HepG2 (cell line): ENCODE data around the gene LAMA5. TPM values are rescaled to one million over a fixed set of nuclear protein-coding genes. Genes with fewer than 3 reads are reported as not detected.

ENCODE experiments used
- CHCHD3 ChIP-seq: sonication (generic); formaldehyde crosslinking; IDR thresholded peaks from 2 replicates; pipeline ENCODE4 v1.8.0; 2022; ENCODE audit warnings: mild to moderate bottlenecking, missing genetic modification reagents, moderate library complexity
- MBD4 ChIP-seq: IDR thresholded peaks from 2 replicates; pipeline ENCODE4 v1.6.1; 2012; ENCODE audit warnings: low read length, inconsistent platforms, borderline replicate concordance
- MTF2 ChIP-seq: sonication (generic); formaldehyde crosslinking; IDR thresholded peaks from 2 replicates; pipeline ENCODE4 v1.5.0; 2020; ENCODE audit warnings: missing genetic modification reagents, borderline replicate concordance
- NR2C2 ChIP-seq: sonication (generic); formaldehyde crosslinking; IDR thresholded peaks from 2 replicates; pipeline ENCODE4 v1.4.0; 2020; ENCODE audit warnings: missing genetic modification reagents, mild to moderate bottlenecking, moderate library complexity, borderline replicate concordance
- THAP11 ChIP-seq: IDR thresholded peaks from 2 replicates; pipeline ENCODE4 v1.6.1; 2016; ENCODE audit warnings: missing biosample characterization, missing genetic modification reagents
- YEATS4 ChIP-seq: sonication (generic); formaldehyde crosslinking; IDR thresholded peaks from 2 replicates; pipeline ENCODE4 v1.4.0; 2020; ENCODE audit warnings: missing genetic modification reagents, borderline replicate concordance
- polyA plus RNA-seq, 8 experiments: library from polyadenylated mRNA; depleted of rRNA in 3 of 8; stranded (reverse) in 7 of 8; unstranded in 1 of 8; fragments of >200 nt; fragmentation: Illumina TruSeq in 4 of 8; extraction: Trizol in 4 of 8; gene quantifications; 2 replicates each; pipeline versions ENCODE4 v1.2.1 to v1.2.3, GENCODE V29; 2011 to 2016; ENCODE audit warnings: low read depth in 4 of 8, missing spikeins in 1 of 8, mixed read lengths in 1 of 8; ENCODE audit not compliant: insufficient read depth in 1 of 8
- total RNA-seq, 5 experiments: library from RNA; depleted of rRNA; stranded (reverse); fragments of >200 nt; fragmentation: Illumina TruSeq; extraction: Trizol; gene quantifications; 2 replicates each; pipeline ENCODE4 v1.2.3, GENCODE V29; 2016; ENCODE audit warnings: low read depth in 1 of 5
- TF ChIP-seq, protein P1 (sequence below): sonication (generic); formaldehyde crosslinking; IDR thresholded peaks from 2 replicates; pipeline ENCODE4 v1.5.1; 2020; ENCODE audit warnings: mild to moderate bottlenecking, missing genetic modification reagents, moderate library complexity
- TF ChIP-seq, protein P2 (sequence below): sonication (generic); formaldehyde crosslinking; IDR thresholded peaks from 2 replicates; pipeline ENCODE4 v1.5.0; 2020; ENCODE audit warnings: mild to moderate bottlenecking, missing genetic modification reagents
- TF ChIP-seq, protein P3 (sequence below): sonication (generic); formaldehyde crosslinking; IDR thresholded peaks from 2 replicates; pipeline ENCODE4 v1.5.1; 2020; ENCODE audit warnings: missing genetic modification reagents, mild to moderate bottlenecking, borderline replicate concordance
- TF ChIP-seq, protein P4 (sequence below): sonication (generic); formaldehyde crosslinking; IDR thresholded peaks from 2 replicates; pipeline ENCODE4 v1.4.0; 2020; ENCODE audit warnings: missing genetic modification reagents

LAMA5 gene
- total and polyA plus RNA-seq, 2 of the 13 experiments (the other 11 are each of a cell fraction or from before 2014, with no cell fraction given), result 21.0 to 44.7 TPM

DNA sequence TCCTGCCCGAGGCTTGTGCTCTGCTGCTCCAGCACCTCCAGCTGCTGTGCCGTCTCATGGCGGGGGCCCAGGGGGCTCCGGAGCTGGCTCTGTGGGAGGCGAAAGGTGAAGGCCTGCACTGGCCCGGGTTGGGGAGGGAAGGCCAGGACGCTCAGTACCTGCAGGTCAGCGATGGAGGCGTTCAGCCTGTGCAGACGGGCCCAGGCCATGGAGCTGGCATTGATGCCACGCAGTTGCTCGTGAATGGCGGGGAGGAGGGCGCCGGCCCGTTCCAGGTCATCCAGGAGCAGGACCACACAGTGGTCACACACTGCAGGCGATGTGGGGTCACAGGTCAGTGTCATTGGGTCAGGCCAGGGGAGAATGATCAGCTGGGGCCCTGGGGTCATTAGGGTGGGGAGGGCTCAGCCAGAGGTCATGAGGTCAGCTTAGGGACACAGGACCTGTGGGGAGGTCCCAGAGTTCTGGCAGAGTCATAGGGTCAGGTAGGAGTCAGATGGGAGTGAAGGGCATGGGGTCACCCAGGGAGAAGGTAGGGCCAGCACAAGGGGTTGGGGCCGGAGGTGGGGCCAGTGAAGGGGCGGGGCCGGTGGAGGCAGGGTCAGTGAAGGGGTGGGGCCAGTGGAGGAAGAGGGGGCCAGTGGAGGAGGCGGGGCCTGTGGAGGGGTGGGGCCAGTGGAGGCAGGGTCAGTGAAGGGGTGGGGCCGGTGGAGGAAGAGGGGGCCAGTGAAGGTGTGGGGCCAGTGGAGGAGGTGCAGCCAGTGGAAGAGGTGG lies 46.3 kb downstream of the LAMA5 start (continued):
- TF ChIP-seq, protein P1, sequence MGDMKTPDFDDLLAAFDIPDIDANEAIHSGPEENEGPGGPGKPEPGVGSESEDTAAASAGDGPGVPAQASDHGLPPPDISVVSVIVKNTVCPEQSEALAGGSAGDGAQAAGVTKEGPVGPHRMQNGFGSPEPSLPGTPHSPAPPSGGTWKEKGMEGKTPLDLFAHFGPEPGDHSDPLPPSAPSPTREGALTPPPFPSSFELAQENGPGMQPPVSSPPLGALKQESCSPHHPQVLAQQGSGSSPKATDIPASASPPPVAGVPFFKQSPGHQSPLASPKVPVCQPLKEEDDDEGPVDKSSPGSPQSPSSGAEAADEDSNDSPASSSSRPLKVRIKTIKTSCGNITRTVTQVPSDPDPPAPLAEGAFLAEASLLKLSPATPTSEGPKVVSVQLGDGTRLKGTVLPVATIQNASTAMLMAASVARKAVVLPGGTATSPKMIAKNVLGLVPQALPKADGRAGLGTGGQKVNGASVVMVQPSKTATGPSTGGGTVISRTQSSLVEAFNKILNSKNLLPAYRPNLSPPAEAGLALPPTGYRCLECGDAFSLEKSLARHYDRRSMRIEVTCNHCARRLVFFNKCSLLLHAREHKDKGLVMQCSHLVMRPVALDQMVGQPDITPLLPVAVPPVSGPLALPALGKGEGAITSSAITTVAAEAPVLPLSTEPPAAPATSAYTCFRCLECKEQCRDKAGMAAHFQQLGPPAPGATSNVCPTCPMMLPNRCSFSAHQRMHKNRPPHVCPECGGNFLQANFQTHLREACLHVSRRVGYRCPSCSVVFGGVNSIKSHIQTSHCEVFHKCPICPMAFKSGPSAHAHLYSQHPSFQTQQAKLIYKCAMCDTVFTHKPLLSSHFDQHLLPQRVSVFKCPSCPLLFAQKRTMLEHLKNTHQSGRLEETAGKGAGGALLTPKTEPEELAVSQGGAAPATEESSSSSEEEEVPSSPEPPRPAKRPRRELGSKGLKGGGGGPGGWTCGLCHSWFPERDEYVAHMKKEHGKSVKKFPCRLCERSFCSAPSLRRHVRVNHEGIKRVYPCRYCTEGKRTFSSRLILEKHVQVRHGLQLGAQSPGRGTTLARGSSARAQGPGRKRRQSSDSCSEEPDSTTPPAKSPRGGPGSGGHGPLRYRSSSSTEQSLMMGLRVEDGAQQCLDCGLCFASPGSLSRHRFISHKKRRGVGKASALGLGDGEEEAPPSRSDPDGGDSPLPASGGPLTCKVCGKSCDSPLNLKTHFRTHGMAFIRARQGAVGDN (CRISPR knock-in tag), result peak; percentile 44; the same call in 1 of the 2 replicates
- TF ChIP-seq MBD4, result no peak
- no peak for TF ChIP-seq MTF2 (CRISPR knock-in tag)
- peak; percentile 79 for TF ChIP-seq NR2C2 (CRISPR knock-in tag)
- TF ChIP-seq, protein P2, sequence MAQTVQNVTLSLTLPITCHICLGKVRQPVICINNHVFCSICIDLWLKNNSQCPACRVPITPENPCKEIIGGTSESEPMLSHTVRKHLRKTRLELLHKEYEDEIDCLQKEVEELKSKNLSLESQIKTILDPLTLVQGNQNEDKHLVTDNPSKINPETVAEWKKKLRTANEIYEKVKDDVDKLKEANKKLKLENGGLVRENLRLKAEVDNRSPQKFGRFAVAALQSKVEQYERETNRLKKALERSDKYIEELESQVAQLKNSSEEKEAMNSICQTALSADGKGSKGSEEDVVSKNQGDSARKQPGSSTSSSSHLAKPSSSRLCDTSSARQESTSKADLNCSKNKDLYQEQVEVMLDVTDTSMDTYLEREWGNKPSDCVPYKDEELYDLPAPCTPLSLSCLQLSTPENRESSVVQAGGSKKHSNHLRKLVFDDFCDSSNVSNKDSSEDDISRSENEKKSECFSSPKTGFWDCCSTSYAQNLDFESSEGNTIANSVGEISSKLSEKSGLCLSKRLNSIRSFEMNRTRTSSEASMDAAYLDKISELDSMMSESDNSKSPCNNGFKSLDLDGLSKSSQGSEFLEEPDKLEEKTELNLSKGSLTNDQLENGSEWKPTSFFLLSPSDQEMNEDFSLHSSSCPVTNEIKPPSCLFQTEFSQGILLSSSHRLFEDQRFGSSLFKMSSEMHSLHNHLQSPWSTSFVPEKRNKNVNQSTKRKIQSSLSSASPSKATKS, result no peak
- TF ChIP-seq, protein P3, sequence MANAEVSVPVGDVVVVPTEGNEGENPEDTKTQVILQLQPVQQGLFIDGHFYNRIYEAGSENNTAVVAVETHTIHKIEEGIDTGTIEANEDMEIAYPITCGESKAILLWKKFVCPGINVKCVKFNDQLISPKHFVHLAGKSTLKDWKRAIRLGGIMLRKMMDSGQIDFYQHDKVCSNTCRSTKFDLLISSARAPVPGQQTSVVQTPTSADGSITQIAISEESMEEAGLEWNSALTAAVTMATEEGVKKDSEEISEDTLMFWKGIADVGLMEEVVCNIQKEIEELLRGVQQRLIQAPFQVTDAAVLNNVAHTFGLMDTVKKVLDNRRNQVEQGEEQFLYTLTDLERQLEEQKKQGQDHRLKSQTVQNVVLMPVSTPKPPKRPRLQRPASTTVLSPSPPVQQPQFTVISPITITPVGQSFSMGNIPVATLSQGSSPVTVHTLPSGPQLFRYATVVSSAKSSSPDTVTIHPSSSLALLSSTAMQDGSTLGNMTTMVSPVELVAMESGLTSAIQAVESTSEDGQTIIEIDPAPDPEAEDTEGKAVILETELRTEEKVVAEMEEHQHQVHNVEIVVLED (CRISPR knock-in tag), result no peak
- TF ChIP-seq CHCHD3 (CRISPR knock-in tag), result no peak
- TF ChIP-seq, protein P4, sequence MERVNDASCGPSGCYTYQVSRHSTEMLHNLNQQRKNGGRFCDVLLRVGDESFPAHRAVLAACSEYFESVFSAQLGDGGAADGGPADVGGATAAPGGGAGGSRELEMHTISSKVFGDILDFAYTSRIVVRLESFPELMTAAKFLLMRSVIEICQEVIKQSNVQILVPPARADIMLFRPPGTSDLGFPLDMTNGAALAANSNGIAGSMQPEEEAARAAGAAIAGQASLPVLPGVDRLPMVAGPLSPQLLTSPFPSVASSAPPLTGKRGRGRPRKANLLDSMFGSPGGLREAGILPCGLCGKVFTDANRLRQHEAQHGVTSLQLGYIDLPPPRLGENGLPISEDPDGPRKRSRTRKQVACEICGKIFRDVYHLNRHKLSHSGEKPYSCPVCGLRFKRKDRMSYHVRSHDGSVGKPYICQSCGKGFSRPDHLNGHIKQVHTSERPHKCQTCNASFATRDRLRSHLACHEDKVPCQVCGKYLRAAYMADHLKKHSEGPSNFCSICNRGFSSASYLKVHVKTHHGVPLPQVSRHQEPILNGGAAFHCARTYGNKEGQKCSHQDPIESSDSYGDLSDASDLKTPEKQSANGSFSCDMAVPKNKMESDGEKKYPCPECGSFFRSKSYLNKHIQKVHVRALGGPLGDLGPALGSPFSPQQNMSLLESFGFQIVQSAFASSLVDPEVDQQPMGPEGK (CRISPR knock-in tag), result no peak
- no peak for TF ChIP-seq THAP11 (CRISPR knock-in tag)
- TF ChIP-seq YEATS4 (CRISPR knock-in tag), result no peak
